ENCODE data around the gene L3MBTL4. TPM values are rescaled to one million over a fixed set of nuclear protein-coding genes. Genes with fewer than 3 reads are reported as not detected.
A peak's percentile ranks its signal among the peaks of the same experiment; 100 is the strongest.

Gene L3MBTL4
- total and polyA plus RNA-seq, 9 donors = 4.2 to 79.1 (median 23.7) TPM

- Histone ChIP-seq H3K27ac (no peak overlapping the region), H3K27me3 (no peaks in the 10 kb centered on the region), H3K4me1 (ENCODE audit: insufficient read depth) (no peaks in the 10 kb centered on the region), H3K4me3 (no peak overlapping the region), H3K9me3 (no peaks in the 10 kb centered on the region), H3K36me3 (no peaks in the 10 kb centered on the region)
- no peak for TF ChIP-seq CTCF (IDR thresholded peaks at IDR 0.05)
- no peak for TF ChIP-seq EP300 (IDR thresholded peaks at IDR 0.05)
- TF ChIP-seq POLR2A (IDR thresholded peaks at IDR 0.05) = no peak
- intact Hi-C loops (cut with DNase I) = no loop called here
- 82 to 91% (median 88%) methylated on average over 11 of the region's 11 CpGs for WGBS, 3 donors
- no peak for DNase-seq
Observed at GRCh38 chr18:6013171-6013810, 401.4 kb downstream of the L3MBTL4 start.

GRCh38 chr18:6010921-6011320 lies 403.8 kb downstream of the L3MBTL4 start:
- H3K4me1 ChIP-seq (ENCODE audit: insufficient read depth) = no peaks in the 10 kb centered on the region
- intact Hi-C loops (cut with DNase I) = no loop called here
- H3K4me3 ChIP-seq = no peak overlapping the region
- TF ChIP-seq CTCF (IDR thresholded peaks at IDR 0.05) = no peak
- no peak for TF ChIP-seq POLR2A (IDR thresholded peaks at IDR 0.05)
- WGBS, 3 donors = 78 to 93% (median 87%) methylated on average over 1 of the region's 1 CpG
- H3K27ac ChIP-seq = no peak overlapping the region
- no peaks in the 10 kb centered on the region for H3K36me3 ChIP-seq
- no peaks in the 10 kb centered on the region for H3K27me3 ChIP-seq
- no peaks in the 10 kb centered on the region for H3K9me3 ChIP-seq
- no peak for DNase-seq

- peak in 1 of 5 donors; percentile 24 for DNase-seq
- Histone ChIP-seq H3K4me1 (ENCODE audit: insufficient read depth) (no peaks in the 10 kb centered on the region), H3K9me3 (no peaks in the 10 kb centered on the region), H3K36me3 (no peaks in the 10 kb centered on the region), H3K27me3 (no peaks in the 10 kb centered on the region), H3K4me3 (no peak overlapping the region), H3K27ac (no peak overlapping the region)
- 10 to 24% (median 14%) methylated on average over 5 of the region's 5 CpGs for WGBS, 3 donors
- intact Hi-C loops (cut with DNase I) = no loop called here
- TF ChIP-seq EP300 (IDR thresholded peaks at IDR 0.05) = no peak
- TF ChIP-seq POLR2A (IDR thresholded peaks at IDR 0.05) = no peak
- TF ChIP-seq CTCF (IDR thresholded peaks at IDR 0.05) = no peak
Observed at GRCh38 chr18:6010284-6010683, 404.4 kb downstream of the L3MBTL4 start.

GRCh38 chr18:6009756-6010155 lies 405.0 kb downstream of the L3MBTL4 start:
- intact Hi-C loops (cut with DNase I) = no loop called here
- Histone ChIP-seq H3K27me3 (no peaks in the 10 kb centered on the region), H3K4me3 (no peak overlapping the region), H3K27ac (no peak overlapping the region), H3K36me3 (no peaks in the 10 kb centered on the region), H3K9me3 (no peaks in the 10 kb centered on the region), H3K4me1 (ENCODE audit: insufficient read depth) (no peaks in the 10 kb centered on the region)
- no peak for DNase-seq
- WGBS, 3 donors = 36 to 53% (median 42%) methylated on average over 4 of the region's 4 CpGs
- TF ChIP-seq POLR2A (IDR thresholded peaks at IDR 0.05) (no peak), EP300 (IDR thresholded peaks at IDR 0.05) (no peak), CTCF (IDR thresholded peaks at IDR 0.05) (no peak)
